Sigmoid colon (tissue), 7 donors: ENCODE measurements around the gene ARMC10. TPM values are rescaled to one million over a fixed set of nuclear protein-coding genes. Genes with fewer than 3 reads are reported as not detected.
A peak's percentile ranks its signal among the peaks of the same experiment; 100 is the strongest.
"Not testable (repeated sequence)": the region's sequence is repeated elsewhere in the genome, so short reads cannot be mapped to it uniquely, and the experiment has no call there.

ENCODE experiments used
- DNase-seq: peaks from one replicate; pipeline ENCODE4 v3.0.0-alpha.2; 2019
- H3K27ac ChIP-seq, 4 donors: fragments of 200-600 bp; sonication (generic); one replicate each; pipeline ENCODE4 v1.5.1; 2016 to 2019; ENCODE audit warnings: mild to moderate bottlenecking in 1 of 4
- H3K27me3 ChIP-seq, 3 donors: fragments of 200-600 bp; sonication (generic); one replicate each; pipeline ENCODE4 v1.5.1; 2019; ENCODE audit warnings: mild to moderate bottlenecking in 1 of 3
- H3K36me3 ChIP-seq, 4 donors: fragments of 200-600 bp; sonication (generic); one replicate each; pipeline ENCODE4 v1.5.1; 2016 to 2019
- H3K4me1 ChIP-seq, 4 donors: fragments of 200-600 bp; sonication (generic); one replicate each; pipeline ENCODE4 v1.5.1; 2017 to 2019
- H3K4me3 ChIP-seq, 4 donors: fragments of 200-600 bp; sonication (generic); one replicate each; pipeline ENCODE4 v1.5.1; 2017 to 2019; ENCODE audit warnings: mild to moderate bottlenecking in 2 of 4, moderate library complexity in 1 of 4
- H3K9me3 ChIP-seq, 4 donors: fragments of 200-600 bp in 3 of 4; sonication (generic) in 3 of 4; one replicate each; pipeline versions ENCODE4 v1.5.1 to v1.6.1; 2013 to 2019
- CTCF ChIP-seq, 4 experiments: fragments of 450-650 bp in 3 of 4; fragments of 200-600 bp in 1 of 4; IDR thresholded peaks; one replicate each; pipeline ENCODE4 v1.5.1; 2016 to 2019; ENCODE audit warnings: antibody characterized with exemption in 4 of 4, mild to moderate bottlenecking in 3 of 4, moderate library complexity in 2 of 4
- EP300 ChIP-seq, 4 donors: sonication (generic); formaldehyde crosslinking; IDR thresholded peaks; one replicate each; pipeline ENCODE4 v1.6.1; 2017; ENCODE audit warnings: antibody characterized with exemption in 4 of 4
- POLR2A ChIP-seq, 2 donors: fragments of 450-650 bp; IDR thresholded peaks; one replicate each; pipeline ENCODE4 v1.6.1; 2016; ENCODE audit warnings: antibody characterized with exemption in 2 of 2, mild to moderate bottlenecking in 2 of 2, moderate library complexity in 2 of 2
- POLR2AphosphoS5 ChIP-seq, 4 donors: sonication (generic); formaldehyde crosslinking; IDR thresholded peaks; one replicate each; pipeline ENCODE4 v1.6.1; 2017; ENCODE audit warnings: antibody characterized with exemption in 4 of 4
- WGBS, 2 donors: extraction: QIAGEN DNeasy Blood & Tissue Kit; methylation state at CpG; one replicate each; pipeline ENCODE4 v1.1.7; 2013; 5-methylcytosine and 5-hydroxymethylcytosine counted together
- intact Hi-C: fragments of 100-400 bp; cut with DNase I; formaldehyde crosslinking; loops from one replicate; pipeline ENCODE4 v1.15.1; 2023
- polyA plus RNA-seq, 3 donors: library from polyadenylated mRNA; stranded (reverse); fragments of 200-250 nt; gene quantifications; one replicate each; pipeline ENCODE4 v1.2.3, GENCODE V29; 2013
- total RNA-seq, 4 donors: library from RNA; depleted of rRNA; stranded (reverse); fragments of >200 nt; gene quantifications; one replicate each; pipeline ENCODE4 v1.1.0, GENCODE V29; 2016
- donor health status: healthy with polysubstance abuse.
- donor health status: Bipolar disorder and iron deficiency.
- donor health status: healthy.

The ARMC10 gene
- 10 to 100 TPM; 41.5 to 49.0 (median 46.5) TPM for total RNA-seq
- 10 to 100 TPM; 13.9 to 25.8 (median 23.8) TPM for polyA plus RNA-seq

GRCh38 chr7:103074519-103075336, at the start of gene ARMC10, which contains the start of gene FBXL13:
TSS of gene ARMC10 (plus strand) at chr7:103075140. CDS start at chr7:103075273, 133 bp downstream.
TSS of gene FBXL13 (minus strand) at chr7:103074796.
- Histone ChIP-seq H3K27me3 (no peaks in the 10 kb centered on the region), H3K9me3 (no peaks in the 10 kb centered on the region), H3K4me3 (peak within 1 kb of the TSS; percentile 68 to 81 (median 74)), H3K4me1 (peaks cover 0 to 24% (median 21%) of the 10 kb centered on the region in 4 donors), H3K27ac (peak within 1 kb of the TSS; percentile 90 to 93 (median 93)), H3K36me3 (no peaks in the 10 kb centered on the region)
- DNase-seq: peak; percentile 95
- WGBS, 2 donors: 1 to 4% methylated on average over 83 of the region's 83 CpGs
- TF ChIP-seq CTCF (IDR thresholded peaks at IDR 0.05): peak in 3 of 4 experiments; percentile 12 to 24 (median 16)
- peak; percentile 52 to 71 (median 61) for TF ChIP-seq POLR2AphosphoS5 (IDR thresholded peaks at IDR 0.05)
- TF ChIP-seq POLR2A (IDR thresholded peaks at IDR 0.05): no peak
- intact Hi-C loops: loop anchor here (1.0 to 10.0 kb wide), 3 partner anchors 75 to 322 kb away; partner anchors contain the start of genes DNAJC2, NAPEPLD and PSMC2

- Histone ChIP-seq H3K9me3 (no peaks in the 10 kb centered on the region), H3K27ac (no peak overlapping the region), H3K4me3 (no peak overlapping the region), H3K36me3 (no peaks in the 10 kb centered on the region), H3K4me1 (no peaks in the 10 kb centered on the region), H3K27me3 (no peaks in the 10 kb centered on the region)
- TF ChIP-seq EP300 (IDR thresholded peaks at IDR 0.05) (no peak), CTCF (IDR thresholded peaks at IDR 0.05) (no peak), POLR2A (IDR thresholded peaks at IDR 0.05) (no peak), POLR2AphosphoS5 (IDR thresholded peaks at IDR 0.05) (no peak)
- DNase-seq: no peak
- intact Hi-C loops: no loop called here
- WGBS, 2 donors: 54 to 76% methylated on average over 3 of the region's 3 CpGs
These were observed 49.6 kb upstream of the ARMC10 start for GRCh38 chr7:103025341-103025740.

GRCh38 chr7:103031024-103031423, 43.9 kb upstream of the ARMC10 start:
- H3K27me3 ChIP-seq: no peaks in the 10 kb centered on the region
- no peak for DNase-seq
- WGBS, 2 donors: 92 to 93% methylated on average over 1 of the region's 1 CpG
- H3K9me3 ChIP-seq: no peaks in the 10 kb centered on the region
- H3K4me1 ChIP-seq: no peaks in the 10 kb centered on the region
- TF ChIP-seq EP300 (IDR thresholded peaks at IDR 0.05): no peak
- TF ChIP-seq POLR2AphosphoS5 (IDR thresholded peaks at IDR 0.05): no peak
- no peak for TF ChIP-seq POLR2A (IDR thresholded peaks at IDR 0.05)
- no peak for TF ChIP-seq CTCF (IDR thresholded peaks at IDR 0.05)
- H3K36me3 ChIP-seq: no peaks in the 10 kb centered on the region
- intact Hi-C loops: no loop called here
- no peak overlapping the region for H3K27ac ChIP-seq
- no peak overlapping the region for H3K4me3 ChIP-seq

GRCh38 chr7:103031781-103032180, 43.2 kb upstream of the ARMC10 start:
- 59 to 69% methylated on average over 1 of the region's 1 CpG for WGBS, 2 donors
- Histone ChIP-seq H3K36me3 (no peaks in the 10 kb centered on the region), H3K27ac (no peak overlapping the region), H3K27me3 (no peaks in the 10 kb centered on the region), H3K9me3 (no peaks in the 10 kb centered on the region), H3K4me1 (no peaks in the 10 kb centered on the region), H3K4me3 (no peak overlapping the region)
- no peak for DNase-seq
- TF ChIP-seq EP300 (IDR thresholded peaks at IDR 0.05) (no peak), POLR2AphosphoS5 (IDR thresholded peaks at IDR 0.05) (no peak), CTCF (IDR thresholded peaks at IDR 0.05) (no peak), POLR2A (IDR thresholded peaks at IDR 0.05) (no peak)
- intact Hi-C loops: no loop called here

GRCh38 chr7:103034318-103034717, 40.6 kb upstream of the ARMC10 start:
- H3K4me3 ChIP-seq, intact Hi-C loops, H3K36me3 ChIP-seq, H3K27ac ChIP-seq, H3K4me1 ChIP-seq, H3K27me3 ChIP-seq, DNase-seq, H3K9me3 ChIP-seq: not testable (repeated sequence)
- WGBS, 2 donors: 91 to 94% methylated on average over 20 of the region's 20 CpGs
